ENCODE data around the gene GMNN. TPM values are rescaled to one million over a fixed set of nuclear protein-coding genes. Genes with fewer than 3 reads are reported as not detected.

The GMNN gene
- total RNA-seq, 1 experiment from 2014 or later, result 98.5 TPM

DNA sequence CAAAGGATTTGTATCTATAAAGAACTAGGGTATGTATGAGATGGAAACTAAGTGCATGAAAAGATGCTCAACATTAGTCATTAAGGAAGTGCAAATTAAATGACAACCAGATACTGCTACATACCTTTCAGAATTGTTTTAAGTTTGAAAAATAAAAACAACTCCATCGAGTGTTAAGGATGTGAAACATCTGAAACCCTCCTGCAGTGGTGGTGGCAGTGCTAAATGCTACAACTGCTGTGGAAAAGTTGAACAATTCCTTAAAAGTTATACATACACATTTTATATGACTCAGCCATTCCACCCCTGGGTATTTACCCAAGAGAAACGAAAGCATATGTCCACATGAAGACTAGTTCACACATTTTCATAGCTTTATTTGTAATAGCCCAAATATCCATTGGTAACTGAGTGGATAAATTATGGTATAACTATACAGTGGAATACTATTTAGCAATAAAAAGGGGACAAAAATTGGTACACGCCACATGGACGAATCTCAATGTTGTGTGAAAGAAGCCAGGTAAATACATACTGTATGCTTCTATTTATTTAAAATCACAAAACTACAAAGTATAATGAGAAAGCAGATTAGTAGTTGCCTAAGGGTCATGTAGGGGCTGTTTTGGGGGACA is 13.4 kb downstream of the GMNN start:
- peaks cover 51% of the 10 kb centered on the region for H3K36me3 Mint-ChIP-seq
- ChIA-PET CTCF (no interaction called here), POLR2A (no interaction called here)
- DNase-seq (ENCODE audit: low spot score), result no peak
- ATAC-seq, result no peak
- no peaks in the 10 kb centered on the region for H3K27me3 Mint-ChIP-seq (ENCODE audit: low read depth)
- H3K4me1 Mint-ChIP-seq, result no peaks in the 10 kb centered on the region
- no peak overlapping the region for H3K4me3 Mint-ChIP-seq
- H3K27ac Mint-ChIP-seq, result no peak overlapping the region
- H3K9me3 Mint-ChIP-seq, result no peaks in the 10 kb centered on the region
- TF ChIP-seq, protein P1, sequence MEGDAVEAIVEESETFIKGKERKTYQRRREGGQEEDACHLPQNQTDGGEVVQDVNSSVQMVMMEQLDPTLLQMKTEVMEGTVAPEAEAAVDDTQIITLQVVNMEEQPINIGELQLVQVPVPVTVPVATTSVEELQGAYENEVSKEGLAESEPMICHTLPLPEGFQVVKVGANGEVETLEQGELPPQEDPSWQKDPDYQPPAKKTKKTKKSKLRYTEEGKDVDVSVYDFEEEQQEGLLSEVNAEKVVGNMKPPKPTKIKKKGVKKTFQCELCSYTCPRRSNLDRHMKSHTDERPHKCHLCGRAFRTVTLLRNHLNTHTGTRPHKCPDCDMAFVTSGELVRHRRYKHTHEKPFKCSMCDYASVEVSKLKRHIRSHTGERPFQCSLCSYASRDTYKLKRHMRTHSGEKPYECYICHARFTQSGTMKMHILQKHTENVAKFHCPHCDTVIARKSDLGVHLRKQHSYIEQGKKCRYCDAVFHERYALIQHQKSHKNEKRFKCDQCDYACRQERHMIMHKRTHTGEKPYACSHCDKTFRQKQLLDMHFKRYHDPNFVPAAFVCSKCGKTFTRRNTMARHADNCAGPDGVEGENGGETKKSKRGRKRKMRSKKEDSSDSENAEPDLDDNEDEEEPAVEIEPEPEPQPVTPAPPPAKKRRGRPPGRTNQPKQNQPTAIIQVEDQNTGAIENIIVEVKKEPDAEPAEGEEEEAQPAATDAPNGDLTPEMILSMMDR (IDR thresholded peaks at IDR 0.05), result no peak
- TF ChIP-seq CREM (CRISPR knock-in tag; IDR thresholded peaks at IDR 0.05), result no peak
- no peak for TF ChIP-seq EMX1 (CRISPR knock-in tag; IDR thresholded peaks at IDR 0.05)
- TF ChIP-seq, protein P2, sequence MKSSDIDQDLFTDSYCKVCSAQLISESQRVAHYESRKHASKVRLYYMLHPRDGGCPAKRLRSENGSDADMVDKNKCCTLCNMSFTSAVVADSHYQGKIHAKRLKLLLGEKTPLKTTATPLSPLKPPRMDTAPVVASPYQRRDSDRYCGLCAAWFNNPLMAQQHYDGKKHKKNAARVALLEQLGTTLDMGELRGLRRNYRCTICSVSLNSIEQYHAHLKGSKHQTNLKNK (CRISPR knock-in tag; IDR thresholded peaks at IDR 0.05), result no peak
- TF ChIP-seq, protein P3, sequence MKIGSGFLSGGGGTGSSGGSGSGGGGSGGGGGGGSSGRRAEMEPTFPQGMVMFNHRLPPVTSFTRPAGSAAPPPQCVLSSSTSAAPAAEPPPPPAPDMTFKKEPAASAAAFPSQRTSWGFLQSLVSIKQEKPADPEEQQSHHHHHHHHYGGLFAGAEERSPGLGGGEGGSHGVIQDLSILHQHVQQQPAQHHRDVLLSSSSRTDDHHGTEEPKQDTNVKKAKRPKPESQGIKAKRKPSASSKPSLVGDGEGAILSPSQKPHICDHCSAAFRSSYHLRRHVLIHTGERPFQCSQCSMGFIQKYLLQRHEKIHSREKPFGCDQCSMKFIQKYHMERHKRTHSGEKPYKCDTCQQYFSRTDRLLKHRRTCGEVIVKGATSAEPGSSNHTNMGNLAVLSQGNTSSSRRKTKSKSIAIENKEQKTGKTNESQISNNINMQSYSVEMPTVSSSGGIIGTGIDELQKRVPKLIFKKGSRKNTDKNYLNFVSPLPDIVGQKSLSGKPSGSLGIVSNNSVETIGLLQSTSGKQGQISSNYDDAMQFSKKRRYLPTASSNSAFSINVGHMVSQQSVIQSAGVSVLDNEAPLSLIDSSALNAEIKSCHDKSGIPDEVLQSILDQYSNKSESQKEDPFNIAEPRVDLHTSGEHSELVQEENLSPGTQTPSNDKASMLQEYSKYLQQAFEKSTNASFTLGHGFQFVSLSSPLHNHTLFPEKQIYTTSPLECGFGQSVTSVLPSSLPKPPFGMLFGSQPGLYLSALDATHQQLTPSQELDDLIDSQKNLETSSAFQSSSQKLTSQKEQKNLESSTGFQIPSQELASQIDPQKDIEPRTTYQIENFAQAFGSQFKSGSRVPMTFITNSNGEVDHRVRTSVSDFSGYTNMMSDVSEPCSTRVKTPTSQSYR (CRISPR knock-in tag; IDR thresholded peaks at IDR 0.05), result no peak
- no peak for TF ChIP-seq NR1H2 (CRISPR knock-in tag; IDR thresholded peaks at IDR 0.05)
- no peak for TF ChIP-seq ZNF232 (CRISPR knock-in tag; IDR thresholded peaks at IDR 0.05)
- TF ChIP-seq ZNF671 (CRISPR knock-in tag; IDR thresholded peaks at IDR 0.05), result no peak
- TF ChIP-seq, protein P4, sequence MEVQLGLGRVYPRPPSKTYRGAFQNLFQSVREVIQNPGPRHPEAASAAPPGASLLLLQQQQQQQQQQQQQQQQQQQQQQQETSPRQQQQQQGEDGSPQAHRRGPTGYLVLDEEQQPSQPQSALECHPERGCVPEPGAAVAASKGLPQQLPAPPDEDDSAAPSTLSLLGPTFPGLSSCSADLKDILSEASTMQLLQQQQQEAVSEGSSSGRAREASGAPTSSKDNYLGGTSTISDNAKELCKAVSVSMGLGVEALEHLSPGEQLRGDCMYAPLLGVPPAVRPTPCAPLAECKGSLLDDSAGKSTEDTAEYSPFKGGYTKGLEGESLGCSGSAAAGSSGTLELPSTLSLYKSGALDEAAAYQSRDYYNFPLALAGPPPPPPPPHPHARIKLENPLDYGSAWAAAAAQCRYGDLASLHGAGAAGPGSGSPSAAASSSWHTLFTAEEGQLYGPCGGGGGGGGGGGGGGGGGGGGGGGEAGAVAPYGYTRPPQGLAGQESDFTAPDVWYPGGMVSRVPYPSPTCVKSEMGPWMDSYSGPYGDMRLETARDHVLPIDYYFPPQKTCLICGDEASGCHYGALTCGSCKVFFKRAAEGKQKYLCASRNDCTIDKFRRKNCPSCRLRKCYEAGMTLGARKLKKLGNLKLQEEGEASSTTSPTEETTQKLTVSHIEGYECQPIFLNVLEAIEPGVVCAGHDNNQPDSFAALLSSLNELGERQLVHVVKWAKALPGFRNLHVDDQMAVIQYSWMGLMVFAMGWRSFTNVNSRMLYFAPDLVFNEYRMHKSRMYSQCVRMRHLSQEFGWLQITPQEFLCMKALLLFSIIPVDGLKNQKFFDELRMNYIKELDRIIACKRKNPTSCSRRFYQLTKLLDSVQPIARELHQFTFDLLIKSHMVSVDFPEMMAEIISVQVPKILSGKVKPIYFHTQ (CRISPR knock-in tag; IDR thresholded peaks at IDR 0.05), result no peak
- TF ChIP-seq ETV6 (CRISPR knock-in tag; IDR thresholded peaks at IDR 0.05), result no peak
- no peak for TF ChIP-seq TEAD1 (CRISPR knock-in tag; IDR thresholded peaks at IDR 0.05)

DNA sequence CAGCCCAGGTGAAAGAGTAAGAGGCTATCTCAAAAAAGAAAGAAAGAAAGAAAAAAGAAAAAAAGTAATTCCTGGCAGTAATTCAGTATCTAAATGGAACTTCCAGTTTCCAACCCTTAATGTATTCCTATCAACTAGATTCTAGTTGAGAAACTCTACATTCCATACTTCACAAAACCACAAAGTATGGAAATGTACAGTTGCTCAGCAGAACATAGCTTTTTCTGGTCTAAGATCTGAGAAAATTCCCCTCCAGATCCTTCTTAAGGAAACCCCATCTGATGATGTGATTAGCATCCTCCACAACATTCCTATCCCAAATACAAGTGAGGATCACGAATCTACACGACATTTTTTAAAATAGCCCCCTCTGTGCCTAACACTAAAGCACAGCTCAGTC is 20.4 kb downstream of the GMNN start:
- ChIA-PET CTCF (interaction anchor here (1.2 to 1.4 kb wide), 2 partner anchors 125 to 275 kb away, joined by 4 read pairs; no protein-coding TSS in a partner anchor), POLR2A (no interaction called here)
- no peaks in the 10 kb centered on the region for H3K27me3 Mint-ChIP-seq (ENCODE audit: low read depth)
- H3K27ac Mint-ChIP-seq, result no peak overlapping the region
- ATAC-seq (no peak), DNase-seq (ENCODE audit: low spot score) (no peak)
- no peak overlapping the region for H3K4me3 Mint-ChIP-seq
- peaks cover 13% of the 10 kb centered on the region for H3K4me1 Mint-ChIP-seq
- no peak for TF ChIP-seq ZNF138 (CRISPR knock-in tag; conservative IDR thresholded peaks at IDR 0.05)
- no peak for TF ChIP-seq RORB (CRISPR knock-in tag; IDR thresholded peaks at IDR 0.05)
- no peak for TF ChIP-seq ZNF263 (CRISPR knock-in tag; IDR thresholded peaks at IDR 0.05; ENCODE audit: low read depth)
- TF ChIP-seq SMAD4 (CRISPR knock-in tag; IDR thresholded peaks at IDR 0.05), result no peak
- TF ChIP-seq GRHL2 (CRISPR knock-in tag; IDR thresholded peaks at IDR 0.05; ENCODE audit: insufficient replicate concordance, severe bottlenecking), result no peak
- TF ChIP-seq, protein P5, sequence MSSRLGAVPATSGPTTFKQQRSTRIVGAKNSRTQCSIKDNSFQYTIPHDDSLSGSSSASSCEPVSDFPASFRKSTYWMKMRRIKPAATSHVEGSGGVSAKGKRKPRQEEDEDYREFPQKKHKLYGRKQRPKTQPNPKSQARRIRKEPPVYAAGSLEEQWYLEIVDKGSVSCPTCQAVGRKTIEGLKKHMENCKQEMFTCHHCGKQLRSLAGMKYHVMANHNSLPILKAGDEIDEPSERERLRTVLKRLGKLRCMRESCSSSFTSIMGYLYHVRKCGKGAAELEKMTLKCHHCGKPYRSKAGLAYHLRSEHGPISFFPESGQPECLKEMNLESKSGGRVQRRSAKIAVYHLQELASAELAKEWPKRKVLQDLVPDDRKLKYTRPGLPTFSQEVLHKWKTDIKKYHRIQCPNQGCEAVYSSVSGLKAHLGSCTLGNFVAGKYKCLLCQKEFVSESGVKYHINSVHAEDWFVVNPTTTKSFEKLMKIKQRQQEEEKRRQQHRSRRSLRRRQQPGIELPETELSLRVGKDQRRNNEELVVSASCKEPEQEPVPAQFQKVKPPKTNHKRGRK (CRISPR knock-in tag; IDR thresholded peaks at IDR 0.05; ENCODE audit: borderline replicate concordance), result no peak
- TF ChIP-seq, protein P6, sequence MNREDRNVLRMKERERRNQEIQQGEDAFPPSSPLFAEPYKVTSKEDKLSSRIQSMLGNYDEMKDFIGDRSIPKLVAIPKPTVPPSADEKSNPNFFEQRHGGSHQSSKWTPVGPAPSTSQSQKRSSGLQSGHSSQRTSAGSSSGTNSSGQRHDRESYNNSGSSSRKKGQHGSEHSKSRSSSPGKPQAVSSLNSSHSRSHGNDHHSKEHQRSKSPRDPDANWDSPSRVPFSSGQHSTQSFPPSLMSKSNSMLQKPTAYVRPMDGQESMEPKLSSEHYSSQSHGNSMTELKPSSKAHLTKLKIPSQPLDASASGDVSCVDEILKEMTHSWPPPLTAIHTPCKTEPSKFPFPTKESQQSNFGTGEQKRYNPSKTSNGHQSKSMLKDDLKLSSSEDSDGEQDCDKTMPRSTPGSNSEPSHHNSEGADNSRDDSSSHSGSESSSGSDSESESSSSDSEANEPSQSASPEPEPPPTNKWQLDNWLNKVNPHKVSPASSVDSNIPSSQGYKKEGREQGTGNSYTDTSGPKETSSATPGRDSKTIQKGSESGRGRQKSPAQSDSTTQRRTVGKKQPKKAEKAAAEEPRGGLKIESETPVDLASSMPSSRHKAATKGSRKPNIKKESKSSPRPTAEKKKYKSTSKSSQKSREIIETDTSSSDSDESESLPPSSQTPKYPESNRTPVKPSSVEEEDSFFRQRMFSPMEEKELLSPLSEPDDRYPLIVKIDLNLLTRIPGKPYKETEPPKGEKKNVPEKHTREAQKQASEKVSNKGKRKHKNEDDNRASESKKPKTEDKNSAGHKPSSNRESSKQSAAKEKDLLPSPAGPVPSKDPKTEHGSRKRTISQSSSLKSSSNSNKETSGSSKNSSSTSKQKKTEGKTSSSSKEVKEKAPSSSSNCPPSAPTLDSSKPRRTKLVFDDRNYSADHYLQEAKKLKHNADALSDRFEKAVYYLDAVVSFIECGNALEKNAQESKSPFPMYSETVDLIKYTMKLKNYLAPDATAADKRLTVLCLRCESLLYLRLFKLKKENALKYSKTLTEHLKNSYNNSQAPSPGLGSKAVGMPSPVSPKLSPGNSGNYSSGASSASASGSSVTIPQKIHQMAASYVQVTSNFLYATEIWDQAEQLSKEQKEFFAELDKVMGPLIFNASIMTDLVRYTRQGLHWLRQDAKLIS (CRISPR knock-in tag; IDR thresholded peaks at IDR 0.05; ENCODE audit: borderline replicate concordance), result no peak
- TF ChIP-seq ZNF416 (CRISPR knock-in tag; IDR thresholded peaks at IDR 0.05), result no peak
- peaks cover 6% of the 10 kb centered on the region; the same call in 1 of the 2 replicates for H3K9me3 Mint-ChIP-seq
- H3K36me3 Mint-ChIP-seq, result no peaks in the 10 kb centered on the region
